Colon (tissue), 2 donors: ENCODE data around the gene SAG.

Experiments used
- FAIRE-seq: peaks from 2 replicates; lab custom pipeline; 2012; peaks lifted over from hg19 to GRCh38; lab: Jason Lieb, UNC
- donor health status: control.
- donor health status: control.

The SAG gene

GRCh38 chr2:233380995-233381637 lies 73.5 kb downstream of the SAG start:
- no peak for FAIRE-seq

- FAIRE-seq = no peak
Measured at GRCh38 chr2:233381638-233381995, 74.0 kb downstream of the SAG start.

- FAIRE-seq = no peak
Measured at GRCh38 chr2:233384015-233384414, 76.4 kb downstream of the SAG start.

GRCh38 chr2:233384811-233385488 lies 77.3 kb downstream of the SAG start:
- FAIRE-seq = no peak

- no peak for FAIRE-seq
Measured at GRCh38 chr2:233385489-233386044, 78.0 kb downstream of the SAG start.

- no peak for FAIRE-seq
Measured at GRCh38 chr2:233386382-233387041, 78.9 kb downstream of the SAG start.

- no peak for FAIRE-seq
Measured at GRCh38 chr2:233387225-233387624, 79.6 kb downstream of the SAG start.

GRCh38 chr2:233387667-233388528 lies 80.3 kb downstream of the SAG start:
- no peak for FAIRE-seq

- no peak for FAIRE-seq
Measured at GRCh38 chr2:233389601-233390125, 82.0 kb downstream of the SAG start.

GRCh38 chr2:233395687-233396086 lies 88.1 kb downstream of the SAG start:
- no peak for FAIRE-seq
